K562 (cell line): ENCODE measurements around the gene CDT1. TPM values are rescaled to one million over a fixed set of nuclear protein-coding genes. Genes with fewer than 3 reads are reported as not detected.
A peak's percentile ranks its signal among the peaks of the same experiment; 100 is the strongest.

Experiments used
- ARNT ChIP-seq, 2 experiments: fragments of 450-650 bp; IDR thresholded peaks; 2 replicates each; pipeline ENCODE4 v1.6.1; 2016; ENCODE audit warnings: mild to moderate bottlenecking in 1 of 2
- EGR1 ChIP-seq: fragments of 450-650 bp; conservative IDR thresholded peaks from 2 replicates; pipeline ENCODE4 v1.6.1; 2017; ENCODE audit warnings: mild to moderate bottlenecking
- ESRRA ChIP-seq: fragments of 450-650 bp; IDR thresholded peaks from 2 replicates; pipeline ENCODE4 v1.6.1; 2014; ENCODE audit warnings: low read depth, mild to moderate bottlenecking, moderate library complexity, borderline replicate concordance
- KDM5B ChIP-seq: fragments of 200-600 bp; sonication (generic); IDR thresholded peaks from 2 replicates; pipeline ENCODE4 v1.6.1; 2012; ENCODE audit warnings: low read depth, mild to moderate bottlenecking, moderate library complexity, low read length, control low read depth, inconsistent platforms; ENCODE audit not compliant: insufficient replicate concordance
- KLF16 ChIP-seq: IDR thresholded peaks from 2 replicates; pipeline ENCODE4 v1.6.1; 2016; ENCODE audit warnings: antibody characterized with exemption
- MAFG ChIP-seq: fragments of 450-650 bp; conservative IDR thresholded peaks from 2 replicates; pipeline ENCODE4 v1.6.1; 2016; ENCODE audit warnings: missing genetic modification characterization, missing compliant biosample characterization
- MEF2A ChIP-seq: IDR thresholded peaks from 2 replicates; pipeline ENCODE4 v1.6.1; 2011; ENCODE audit warnings: low read depth, mild to moderate bottlenecking, low read length, moderate library complexity; ENCODE audit not compliant: control insufficient read depth
- MTA2 ChIP-seq: fragments of 450-650 bp; IDR thresholded peaks from 2 replicates; pipeline ENCODE4 v1.6.1; 2016; ENCODE audit warnings: low read depth
- NCOA1 ChIP-seq: fragments of 450-650 bp; IDR thresholded peaks from 2 replicates; pipeline ENCODE4 v1.6.1; 2016; ENCODE audit warnings: low read depth
- NRF1 ChIP-seq, 2 experiments: fragments of 450-650 bp; IDR thresholded peaks in 1 of 2; conservative IDR thresholded peaks in 1 of 2; 2 replicates each; pipeline ENCODE4 v1.6.1; 2014; ENCODE audit warnings: mild to moderate bottlenecking in 2 of 2
- RAD51 ChIP-seq: fragments of 450-650 bp; IDR thresholded peaks from 2 replicates; pipeline ENCODE4 v1.7.1; 2016; ENCODE audit warnings: low read depth, mild to moderate bottlenecking, borderline replicate concordance
- TEAD4 ChIP-seq, 2 experiments: sonication (generic) in 1 of 2; formaldehyde crosslinking in 1 of 2; IDR thresholded peaks; 2 replicates each; pipeline versions ENCODE4 v1.6.1 to v1.8.0; 2012 to 2022; ENCODE audit warnings: borderline replicate concordance in 1 of 2, inconsistent platforms in 1 of 2, low read length in 1 of 2, mild to moderate bottlenecking in 1 of 2, missing genetic modification reagents in 1 of 2
- ZEB2 ChIP-seq: fragments of 450-650 bp; IDR thresholded peaks from 2 replicates; pipeline ENCODE4 v1.6.1; 2016
- ZNF134 ChIP-seq: fragments of 250-450 bp; sonication (Bioruptor Pico); conservative IDR thresholded peaks from 2 replicates; pipeline ENCODE4 v1.4.0; 2020
- ZNF239 ChIP-seq: fragments of 250-450 bp; sonication (Bioruptor Pico); IDR thresholded peaks from 2 replicates; pipeline ENCODE4 v1.4.0; 2020; ENCODE audit warnings: mild to moderate bottlenecking
- ZNF263 ChIP-seq: sonication (generic); formaldehyde crosslinking; IDR thresholded peaks from 2 replicates; pipeline ENCODE4 v1.8.0; 2022; ENCODE audit warnings: mild to moderate bottlenecking, missing genetic modification reagents, borderline replicate concordance
- ZNF668 ChIP-seq: fragments of 250-450 bp; sonication (Bioruptor Pico); IDR thresholded peaks from 2 replicates; pipeline ENCODE4 v1.8.0; 2022; ENCODE audit warnings: mild to moderate bottlenecking, inconsistent platforms
- ZNF764 ChIP-seq: fragments of 250-450 bp; sonication (Bioruptor Pico); IDR thresholded peaks from 2 replicates; pipeline ENCODE4 v1.4.0; 2020; ENCODE audit warnings: low read depth, mild to moderate bottlenecking, moderate library complexity
- polyA plus RNA-seq, 8 experiments: library from polyadenylated mRNA; depleted of rRNA in 4 of 8; stranded (reverse) in 5 of 8; unstranded in 3 of 8; fragments of >200 nt; fragmentation: Nextera tagmentation in 2 of 8; fragmentation: Illumina TruSeq in 1 of 8; extraction: Ambion mirVana in 2 of 8; extraction: Trizol in 1 of 8; gene quantifications; 2 replicates each; pipeline versions ENCODE4 v1.2.1 to v1.2.3, GENCODE V29; 2011 to 2014; ENCODE audit warnings: inconsistent platforms in 1 of 8, missing spikeins in 1 of 8
- total RNA-seq, 7 experiments: library from RNA; depleted of rRNA in 6 of 7; stranded (reverse); fragments of >200 nt in 6 of 7; fragmentation: Illumina TruSeq in 2 of 7; extraction: Trizol in 2 of 7; gene quantifications; 2 replicates each; pipeline versions ENCODE4 v1.2.1 to v1.2.3, GENCODE V29; 2011 to 2021; ENCODE audit warnings: low replicate concordance in 1 of 7
- TF ChIP-seq, protein P1 (sequence below): sonication (generic); formaldehyde crosslinking; IDR thresholded peaks from 2 replicates; pipeline ENCODE4 v1.9.0; 2022; ENCODE audit warnings: mild to moderate bottlenecking, missing genetic modification reagents
- TF ChIP-seq, protein P2 (sequence below): fragments of 150-350 bp; conservative IDR thresholded peaks from 2 replicates; pipeline ENCODE4 v1.6.1; 2014; ENCODE audit warnings: low read length
- TF ChIP-seq, protein P3 (sequence below): fragments of 450-650 bp; formaldehyde crosslinking; IDR thresholded peaks from 2 replicates; pipeline ENCODE4 v1.4.0; 2022; ENCODE audit warnings: mild to moderate bottlenecking, moderate library complexity
- TF ChIP-seq, protein P4 (sequence below): IDR thresholded peaks from 2 replicates; pipeline ENCODE4 v1.6.1; 2011; ENCODE audit warnings: borderline replicate concordance, low read depth, mild to moderate bottlenecking, moderate library complexity, low read length; ENCODE audit not compliant: insufficient read depth, poor library complexity, severe bottlenecking

Gene CDT1
- total and polyA plus RNA-seq, 9 of the 15 experiments (the other 6 are each of a cell fraction or from before 2014, with no cell fraction given) = 0.92 to 178 (median 14.2) TPM

DNA sequence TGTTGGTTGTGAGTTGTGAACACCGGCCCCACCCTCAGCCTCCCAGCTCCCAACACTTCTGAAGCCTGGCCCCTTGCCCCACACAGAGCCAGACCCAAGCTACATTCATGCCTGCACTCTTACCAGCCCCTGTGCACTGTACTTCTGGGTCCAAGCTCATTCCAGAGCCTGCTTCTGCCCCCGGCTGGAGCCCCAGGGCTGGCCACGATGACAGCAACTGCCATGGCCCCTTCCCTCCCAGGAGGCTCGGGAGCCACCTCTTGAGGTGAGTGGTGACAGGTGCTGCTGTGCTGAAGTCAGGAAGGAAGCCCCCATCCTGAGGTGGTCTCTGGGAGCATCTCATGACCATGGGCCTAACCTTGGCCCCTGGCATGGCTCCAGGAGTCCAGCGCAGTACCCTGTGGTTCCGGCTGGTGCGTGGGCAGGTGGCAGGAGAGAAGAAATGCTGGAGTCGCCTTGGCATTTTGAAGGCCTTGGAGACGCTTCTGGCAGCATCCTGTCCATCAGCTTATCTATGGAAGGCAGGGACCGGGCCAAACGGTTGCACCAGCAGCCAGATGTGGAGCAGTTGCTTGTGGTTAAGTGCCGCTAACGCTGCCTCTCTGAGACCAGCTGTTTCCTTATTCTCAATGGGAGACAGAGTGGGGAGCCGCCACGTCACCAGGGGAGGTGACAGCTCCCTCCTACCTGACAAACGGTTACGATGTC, 3.9 kb upstream of the CDT1 start (continued):
- TF ChIP-seq, protein P1, sequence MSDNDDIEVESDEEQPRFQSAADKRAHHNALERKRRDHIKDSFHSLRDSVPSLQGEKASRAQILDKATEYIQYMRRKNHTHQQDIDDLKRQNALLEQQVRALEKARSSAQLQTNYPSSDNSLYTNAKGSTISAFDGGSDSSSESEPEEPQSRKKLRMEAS = peak; percentile 93
- TF ChIP-seq, protein P2, sequence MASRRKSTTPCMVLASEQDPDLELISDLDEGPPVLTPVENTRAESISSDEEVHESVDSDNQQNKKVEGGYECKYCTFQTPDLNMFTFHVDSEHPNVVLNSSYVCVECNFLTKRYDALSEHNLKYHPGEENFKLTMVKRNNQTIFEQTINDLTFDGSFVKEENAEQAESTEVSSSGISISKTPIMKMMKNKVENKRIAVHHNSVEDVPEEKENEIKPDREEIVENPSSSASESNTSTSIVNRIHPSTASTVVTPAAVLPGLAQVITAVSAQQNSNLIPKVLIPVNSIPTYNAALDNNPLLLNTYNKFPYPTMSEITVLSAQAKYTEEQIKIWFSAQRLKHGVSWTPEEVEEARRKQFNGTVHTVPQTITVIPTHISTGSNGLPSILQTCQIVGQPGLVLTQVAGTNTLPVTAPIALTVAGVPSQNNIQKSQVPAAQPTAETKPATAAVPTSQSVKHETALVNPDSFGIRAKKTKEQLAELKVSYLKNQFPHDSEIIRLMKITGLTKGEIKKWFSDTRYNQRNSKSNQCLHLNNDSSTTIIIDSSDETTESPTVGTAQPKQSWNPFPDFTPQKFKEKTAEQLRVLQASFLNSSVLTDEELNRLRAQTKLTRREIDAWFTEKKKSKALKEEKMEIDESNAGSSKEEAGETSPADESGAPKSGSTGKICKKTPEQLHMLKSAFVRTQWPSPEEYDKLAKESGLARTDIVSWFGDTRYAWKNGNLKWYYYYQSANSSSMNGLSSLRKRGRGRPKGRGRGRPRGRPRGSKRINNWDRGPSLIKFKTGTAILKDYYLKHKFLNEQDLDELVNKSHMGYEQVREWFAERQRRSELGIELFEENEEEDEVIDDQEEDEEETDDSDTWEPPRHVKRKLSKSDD = no peak
- TF ChIP-seq ARNT (IDR thresholded peaks at IDR 0.05) (peak; percentile 26 to 41; a peak in 1 of 4 replicates), RAD51 (0 out of 2 replicates have a peak, but pooled peaks have one; percentile 29), ZNF263 (CRISPR knock-in tag) (peak; percentile 50; the same call in 1 of the 2 replicates), NCOA1 (peak; percentile 69; the same call in 1 of the 2 replicates), MAFG (no peak), TEAD4 (IDR thresholded peaks at IDR 0.05; ENCODE audit: low read length) (peak; percentile 95), TEAD4 (CRISPR knock-in tag; IDR thresholded peaks at IDR 0.05; ENCODE audit: borderline replicate concordance) (no peak), NRF1 (conservative IDR thresholded peaks at IDR 0.05 in 1 of 2, IDR thresholded peaks at IDR 0.05 in 1 of 2) (peak; percentile 27 to 40; a peak in 2 of 4 replicates), MTA2 (peak; percentile 70), KLF16 (peak; percentile 96), KDM5B (peak; percentile 52), EGR1 (peak; percentile 68), ESRRA (peak; percentile 85; the same call in 1 of the 2 replicates), ZNF134 (CRISPR knock-in tag) (0 out of 2 replicates have a peak, but pooled peaks have one; percentile 41), ZNF239 (no peak), ZNF764 (CRISPR knock-in tag) (no peak), MEF2A (peak; percentile 50; the same call in 1 of the 2 replicates), ZNF668 (CRISPR knock-in tag) (no peak), ZEB2 (peak; percentile 78)
- TF ChIP-seq, protein P3, sequence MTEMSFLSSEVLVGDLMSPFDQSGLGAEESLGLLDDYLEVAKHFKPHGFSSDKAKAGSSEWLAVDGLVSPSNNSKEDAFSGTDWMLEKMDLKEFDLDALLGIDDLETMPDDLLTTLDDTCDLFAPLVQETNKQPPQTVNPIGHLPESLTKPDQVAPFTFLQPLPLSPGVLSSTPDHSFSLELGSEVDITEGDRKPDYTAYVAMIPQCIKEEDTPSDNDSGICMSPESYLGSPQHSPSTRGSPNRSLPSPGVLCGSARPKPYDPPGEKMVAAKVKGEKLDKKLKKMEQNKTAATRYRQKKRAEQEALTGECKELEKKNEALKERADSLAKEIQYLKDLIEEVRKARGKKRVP (CRISPR knock-in tag) = peak; percentile 67; the same call in 1 of the 2 replicates
- TF ChIP-seq, protein P4, sequence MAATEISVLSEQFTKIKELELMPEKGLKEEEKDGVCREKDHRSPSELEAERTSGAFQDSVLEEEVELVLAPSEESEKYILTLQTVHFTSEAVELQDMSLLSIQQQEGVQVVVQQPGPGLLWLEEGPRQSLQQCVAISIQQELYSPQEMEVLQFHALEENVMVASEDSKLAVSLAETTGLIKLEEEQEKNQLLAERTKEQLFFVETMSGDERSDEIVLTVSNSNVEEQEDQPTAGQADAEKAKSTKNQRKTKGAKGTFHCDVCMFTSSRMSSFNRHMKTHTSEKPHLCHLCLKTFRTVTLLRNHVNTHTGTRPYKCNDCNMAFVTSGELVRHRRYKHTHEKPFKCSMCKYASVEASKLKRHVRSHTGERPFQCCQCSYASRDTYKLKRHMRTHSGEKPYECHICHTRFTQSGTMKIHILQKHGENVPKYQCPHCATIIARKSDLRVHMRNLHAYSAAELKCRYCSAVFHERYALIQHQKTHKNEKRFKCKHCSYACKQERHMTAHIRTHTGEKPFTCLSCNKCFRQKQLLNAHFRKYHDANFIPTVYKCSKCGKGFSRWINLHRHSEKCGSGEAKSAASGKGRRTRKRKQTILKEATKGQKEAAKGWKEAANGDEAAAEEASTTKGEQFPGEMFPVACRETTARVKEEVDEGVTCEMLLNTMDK = peak; percentile 5
